Measurements from ENCODE around the gene PSORS1C1.
A peak's percentile ranks its signal among the peaks of the same experiment; 100 is the strongest.
"Not testable (repeated sequence)": the region's sequence is repeated elsewhere in the genome, so short reads cannot be mapped to it uniquely, and the experiment has no call there.

The PSORS1C1 gene

GRCh38 chr6:31158863-31159855 is 44.6 kb downstream of the PSORS1C1 start:
- DNase-seq, result peak in 1 of 4 experiments; percentile 9

- DNase-seq, result no peak
Observed at GRCh38 chr6:31161216-31162126, 46.9 kb downstream of the PSORS1C1 start.

GRCh38 chr6:31162463-31163165 is 48.0 kb downstream of the PSORS1C1 start:
- no peak for DNase-seq

- DNase-seq, result no peak
Observed at GRCh38 chr6:31163922-31164321, 49.3 kb downstream of the PSORS1C1 start.

GRCh38 chr6:31164475-31165063 is 50.0 kb downstream of the PSORS1C1 start:
- not testable (repeated sequence) for DNase-seq

- DNase-seq, result not testable (repeated sequence)
Observed at GRCh38 chr6:31165064-31165832, 50.6 kb downstream of the PSORS1C1 start.

- no peak for DNase-seq
Observed at GRCh38 chr6:31165986-31166385, 51.4 kb downstream of the PSORS1C1 start.

GRCh38 chr6:31168606-31169005 is 54.0 kb downstream of the PSORS1C1 start:
- DNase-seq, result no peak

- no peak for DNase-seq
Observed at GRCh38 chr6:31169123-31169857, 54.7 kb downstream of the PSORS1C1 start.

GRCh38 chr6:31169858-31170599 is 55.4 kb downstream of the PSORS1C1 start:
- DNase-seq, result not testable (repeated sequence)

GRCh38 chr6:31170600-31170881 is 55.9 kb downstream of the PSORS1C1 start, which contains the start of gene POU5F1:
Gene POU5F1, minus strand, starts transcription at chr6:31170682. Its CDS starts 62 bp downstream, at chr6:31170620.
- DNase-seq, result no peak

- no peak for DNase-seq
Observed at GRCh38 chr6:31170987-31171671, 56.5 kb downstream of the PSORS1C1 start.

- no peak for DNase-seq
Observed at GRCh38 chr6:31171931-31172905, 57.6 kb downstream of the PSORS1C1 start.

- no peak for DNase-seq
Observed at GRCh38 chr6:31172973-31173384, 58.4 kb downstream of the PSORS1C1 start.

- DNase-seq, result no peak
Observed at GRCh38 chr6:31173406-31173805, 58.8 kb downstream of the PSORS1C1 start.

GRCh38 chr6:31174378-31174777 is 59.8 kb downstream of the PSORS1C1 start:
- no peak for DNase-seq

GRCh38 chr6:31175971-31176370 is 61.4 kb downstream of the PSORS1C1 start:
- no peak for DNase-seq

All from suppressor macrophage (primary cell).